Fibroblast of lung (primary cell): ENCODE data around the gene CHST12. TPM values are rescaled to one million over a fixed set of nuclear protein-coding genes. Genes with fewer than 3 reads are reported as not detected.

Source experiments
- DNase-seq, 2 donors: peaks; one replicate each; pipeline versions ENCODE4 v3.0.0 to v3.0.0-alpha.2; 2010; ENCODE audit warnings: low read depth in 2 of 2
- H2AFZ ChIP-seq: 2 replicates; pipeline ENCODE4 v1.5.1; 2012; ENCODE audit warnings: low read length, control low read depth, inconsistent platforms
- H3K27ac ChIP-seq: 2 replicates; pipeline ENCODE4 v1.5.1; 2011; ENCODE audit warnings: low read length, control low read depth; ENCODE audit not compliant: insufficient read depth
- H3K27me3 ChIP-seq: 2 replicates; pipeline ENCODE4 v1.5.1; 2011; ENCODE audit warnings: mild to moderate bottlenecking, low read length; ENCODE audit not compliant: control insufficient read depth, insufficient read depth
- H3K36me3 ChIP-seq: 2 replicates; pipeline ENCODE4 v1.5.1; 2011; ENCODE audit warnings: low read length; ENCODE audit not compliant: control insufficient read depth, insufficient read depth
- H3K4me1 ChIP-seq: 2 replicates; pipeline ENCODE4 v1.5.1; 2011; ENCODE audit warnings: low read length; ENCODE audit not compliant: control insufficient read depth, insufficient read depth; ENCODE audit errors: extremely low read depth
- H3K4me2 ChIP-seq: 2 replicates; pipeline ENCODE4 v1.5.1; 2011; ENCODE audit warnings: low read length, control low read depth; ENCODE audit not compliant: insufficient read depth; ENCODE audit errors: extremely low read depth
- H3K4me3 ChIP-seq, 4 experiments: fragments of 200-600 bp in 1 of 4; sonication (generic) in 1 of 4; replicated peaks in 1 of 4; 2 replicates each; pipeline ENCODE4 v1.5.1; 2011 to 2016; ENCODE audit warnings: low read length in 4 of 4, low read depth in 3 of 4, mild to moderate bottlenecking in 3 of 4, control low read depth in 2 of 4, inconsistent platforms in 1 of 4, mixed read lengths in 1 of 4; ENCODE audit not compliant: insufficient read depth in 1 of 4; ENCODE audit errors: control extremely low read depth in 1 of 4
- H3K79me2 ChIP-seq: 2 replicates; pipeline ENCODE4 v1.5.1; 2012; ENCODE audit warnings: mild to moderate bottlenecking, low read length, inconsistent platforms; ENCODE audit not compliant: control insufficient read depth, insufficient read depth
- H3K9ac ChIP-seq: 2 replicates; pipeline ENCODE4 v1.5.1; 2011; ENCODE audit warnings: mild to moderate bottlenecking, low read length, control low read depth; ENCODE audit not compliant: insufficient read depth
- H3K9me3 ChIP-seq: 2 replicates; pipeline ENCODE4 v1.5.1; 2012; ENCODE audit warnings: low read depth, low read length; ENCODE audit not compliant: control insufficient read depth, insufficient read depth
- H4K20me1 ChIP-seq: 2 replicates; pipeline ENCODE4 v1.5.1; 2011; ENCODE audit warnings: low read length; ENCODE audit not compliant: control insufficient read depth, insufficient read depth; ENCODE audit errors: extremely low read depth
- CTCF ChIP-seq, 2 donors: IDR thresholded peaks in 1 of 2; conservative IDR thresholded peaks in 1 of 2; 1 replicate in 1 of 2; 2 replicates in 1 of 2; pipeline ENCODE4 v1.5.1; 2011 to 2012; ENCODE audit warnings: low read length in 2 of 2, control low read depth in 1 of 2, inconsistent platforms in 1 of 2, low read depth in 1 of 2, mild to moderate bottlenecking in 1 of 2
- EZH2 ChIP-seq: IDR thresholded peaks from 2 replicates; pipeline ENCODE4 v1.5.1; 2012; ENCODE audit warnings: low read length, control low read depth, mild to moderate bottlenecking; ENCODE audit errors: missing control alignments
- polyA plus RNA-seq, 2 donors: library from polyadenylated mRNA; depleted of rRNA in 1 of 2; stranded (reverse) in 1 of 2; unstranded in 1 of 2; fragments of >200 nt; gene quantifications; 2 replicates each; pipeline ENCODE4 v1.2.1, GENCODE V29; 2011 to 2012; ENCODE audit warnings: missing spikeins in 1 of 2
- total RNA-seq: library from RNA; depleted of rRNA; stranded (reverse); fragments of >200 nt; gene quantifications from 2 replicates; pipeline ENCODE4 v1.2.1, GENCODE V29; 2014

The CHST12 gene
- total and polyA plus RNA-seq, 2 donors (not counting 1 experiment from before 2014, with no cell fraction given) = 3.5 to 9.5 TPM

GRCh38 chr7:2360796-2361195, 42.6 kb upstream of the CHST12 start:
- no peak overlapping the region for H3K4me2 ChIP-seq
- TF ChIP-seq EZH2 (no peak), CTCF (conservative IDR thresholded peaks at IDR 0.05 in 1 of 2, IDR thresholded peaks at IDR 0.05 in 1 of 2; ENCODE audit: low read depth in 1 of 2, low read length in 2 of 2) (no peak)
- DNase-seq = peak in 1 of 2 donors; percentile 29
- H2AFZ ChIP-seq = no peak overlapping the region
- H3K27me3 ChIP-seq = no peaks in the 10 kb centered on the region
- H3K36me3 ChIP-seq = peaks cover 28% of the 10 kb centered on the region
- no peak overlapping the region for H3K9ac ChIP-seq
- H4K20me1 ChIP-seq = peaks cover 2% of the 10 kb centered on the region
- peaks cover 62% of the 10 kb centered on the region for H3K79me2 ChIP-seq
- H3K4me3 ChIP-seq = no peak overlapping the region
- H3K9me3 ChIP-seq = no peaks in the 10 kb centered on the region
- no peaks in the 10 kb centered on the region for H3K4me1 ChIP-seq
- H3K27ac ChIP-seq = no peak overlapping the region

- no peaks in the 10 kb centered on the region for H3K9me3 ChIP-seq
- peaks cover 35% of the 10 kb centered on the region for H3K36me3 ChIP-seq
- no peak for TF ChIP-seq EZH2
- TF ChIP-seq CTCF (conservative IDR thresholded peaks at IDR 0.05 in 1 of 2, IDR thresholded peaks at IDR 0.05 in 1 of 2; ENCODE audit: low read depth in 1 of 2, low read length in 2 of 2) = no peak
- no peak overlapping the region for H3K27ac ChIP-seq
- DNase-seq = no peak
- no peak overlapping the region for H3K4me3 ChIP-seq
- H3K27me3 ChIP-seq = no peaks in the 10 kb centered on the region
- peaks cover 2% of the 10 kb centered on the region for H4K20me1 ChIP-seq
- no peak overlapping the region for H3K9ac ChIP-seq
- H3K79me2 ChIP-seq = peaks cover 44% of the 10 kb centered on the region
- no peak overlapping the region for H2AFZ ChIP-seq
- H3K4me2 ChIP-seq = no peak overlapping the region
- no peaks in the 10 kb centered on the region for H3K4me1 ChIP-seq
These were observed 40.9 kb upstream of the CHST12 start for GRCh38 chr7:2362385-2363088.

- H3K4me2 ChIP-seq = no peak overlapping the region
- H4K20me1 ChIP-seq = no peaks in the 10 kb centered on the region
- H3K9ac ChIP-seq = no peak overlapping the region
- H3K36me3 ChIP-seq = peaks cover 52% of the 10 kb centered on the region
- H3K4me1 ChIP-seq = no peaks in the 10 kb centered on the region
- no peaks in the 10 kb centered on the region for H3K9me3 ChIP-seq
- no peak for DNase-seq
- TF ChIP-seq EZH2 = no peak
- TF ChIP-seq CTCF (conservative IDR thresholded peaks at IDR 0.05 in 1 of 2, IDR thresholded peaks at IDR 0.05 in 1 of 2; ENCODE audit: low read depth in 1 of 2, low read length in 2 of 2) = no peak
- H3K27ac ChIP-seq = no peak overlapping the region
- no peaks in the 10 kb centered on the region for H3K79me2 ChIP-seq
- no peak overlapping the region for H2AFZ ChIP-seq
- no peak overlapping the region for H3K4me3 ChIP-seq
- no peaks in the 10 kb centered on the region for H3K27me3 ChIP-seq
These were observed 34.3 kb upstream of the CHST12 start for GRCh38 chr7:2369139-2369538.
